Measurements from ENCODE around the gene PGM1.

The PGM1 gene

GRCh38 chr1:63612971-63613370 is 19.8 kb downstream of the PGM1 start:
- Mint-ChIP-seq H3K27ac (no peak overlapping the region), H3K4me3 (no peak overlapping the region), H3K4me1 (peaks cover 4% of the 10 kb centered on the region), H3K27me3 (no peaks in the 10 kb centered on the region), H3K36me3 (ENCODE audit: low read depth) (no peaks in the 10 kb centered on the region), H3K9me3 (no peaks in the 10 kb centered on the region)
- no peak for DNase-seq
- ATAC-seq, result no peak

- no peak overlapping the region for H3K4me3 Mint-ChIP-seq
- DNase-seq (peak; percentile 48), ATAC-seq (no peak)
- no peaks in the 10 kb centered on the region for H3K9me3 Mint-ChIP-seq
- H3K27ac Mint-ChIP-seq, result no peak overlapping the region
- H3K4me1 Mint-ChIP-seq, result no peaks in the 10 kb centered on the region
- H3K36me3 Mint-ChIP-seq (ENCODE audit: low read depth), result no peaks in the 10 kb centered on the region
- no peaks in the 10 kb centered on the region for H3K27me3 Mint-ChIP-seq
These were observed 22.7 kb downstream of the PGM1 start for GRCh38 chr1:63615768-63616420.

- Mint-ChIP-seq H3K27ac (no peak overlapping the region), H3K9me3 (no peaks in the 10 kb centered on the region), H3K4me1 (no peaks in the 10 kb centered on the region), H3K4me3 (no peak overlapping the region), H3K36me3 (ENCODE audit: low read depth) (no peaks in the 10 kb centered on the region), H3K27me3 (no peaks in the 10 kb centered on the region)
- ATAC-seq (no peak), DNase-seq (no peak)
These were observed 24.2 kb downstream of the PGM1 start for GRCh38 chr1:63617450-63617849.

- DNase-seq, result no peak
These were observed 24.8 kb downstream of the PGM1 start for GRCh38 chr1:63618011-63618410.

GRCh38 chr1:63619558-63619957 is 26.3 kb downstream of the PGM1 start:
- H3K27me3 Mint-ChIP-seq, result no peaks in the 10 kb centered on the region
- ATAC-seq (no peak), DNase-seq (no peak)
- no peak overlapping the region for H3K27ac Mint-ChIP-seq
- no peaks in the 10 kb centered on the region for H3K36me3 Mint-ChIP-seq (ENCODE audit: low read depth)
- H3K4me1 Mint-ChIP-seq, result no peaks in the 10 kb centered on the region
- no peak overlapping the region for H3K4me3 Mint-ChIP-seq
- H3K9me3 Mint-ChIP-seq, result no peaks in the 10 kb centered on the region

More at GRCh38 chr1:63618011-63618410, 24.8 kb downstream of the PGM1 start:
- Mint-ChIP-seq H3K4me3 (no peak overlapping the region), H3K9me3 (no peaks in the 10 kb centered on the region), H3K36me3 (ENCODE audit: low read depth) (no peaks in the 10 kb centered on the region), H3K4me1 (no peaks in the 10 kb centered on the region), H3K27me3 (no peaks in the 10 kb centered on the region), H3K27ac (no peak overlapping the region)
- no peak for ATAC-seq

GRCh38 chr1:63620671-63621070 is 27.5 kb downstream of the PGM1 start:
- Mint-ChIP-seq H3K9me3 (no peaks in the 10 kb centered on the region), H3K4me3 (no peak overlapping the region), H3K27me3 (no peaks in the 10 kb centered on the region), H3K36me3 (ENCODE audit: low read depth) (no peaks in the 10 kb centered on the region), H3K4me1 (no peaks in the 10 kb centered on the region), H3K27ac (no peak overlapping the region)
- no peak for DNase-seq
- ATAC-seq, result no peak

GRCh38 chr1:63621075-63621474 is 27.9 kb downstream of the PGM1 start:
- ATAC-seq (no peak), DNase-seq (no peak)
- H3K27me3 Mint-ChIP-seq, result no peaks in the 10 kb centered on the region
- no peak overlapping the region for H3K4me3 Mint-ChIP-seq
- no peaks in the 10 kb centered on the region for H3K9me3 Mint-ChIP-seq
- no peak overlapping the region for H3K27ac Mint-ChIP-seq
- peaks cover under 1% of the 10 kb centered on the region for H3K4me1 Mint-ChIP-seq
- H3K36me3 Mint-ChIP-seq (ENCODE audit: low read depth), result no peaks in the 10 kb centered on the region

GRCh38 chr1:63621698-63622097 is 28.5 kb downstream of the PGM1 start:
- Mint-ChIP-seq H3K27me3 (no peaks in the 10 kb centered on the region), H3K4me1 (peaks cover 3% of the 10 kb centered on the region), H3K4me3 (no peak overlapping the region)

GRCh38 chr1:63622849-63623566 is 29.8 kb downstream of the PGM1 start:
- H3K36me3 Mint-ChIP-seq (ENCODE audit: low read depth), result peaks cover 2% of the 10 kb centered on the region
- DNase-seq (no peak), ATAC-seq (no peak)
- no peak overlapping the region for H3K4me3 Mint-ChIP-seq
- H3K9me3 Mint-ChIP-seq, result no peaks in the 10 kb centered on the region
- H3K27ac Mint-ChIP-seq, result no peak overlapping the region
- no peaks in the 10 kb centered on the region for H3K27me3 Mint-ChIP-seq
- H3K4me1 Mint-ChIP-seq, result peaks cover 3% of the 10 kb centered on the region

More at GRCh38 chr1:63621698-63622097, 28.5 kb downstream of the PGM1 start:
- ATAC-seq (no peak), DNase-seq (no peak)
- H3K36me3 Mint-ChIP-seq (ENCODE audit: low read depth), result no peaks in the 10 kb centered on the region
- H3K27ac Mint-ChIP-seq, result no peak overlapping the region
- H3K9me3 Mint-ChIP-seq, result no peaks in the 10 kb centered on the region

GRCh38 chr1:63623952-63624351 is 30.7 kb downstream of the PGM1 start:
- Mint-ChIP-seq H3K36me3 (ENCODE audit: low read depth) (peaks cover 2% of the 10 kb centered on the region), H3K4me3 (no peak overlapping the region), H3K27me3 (no peaks in the 10 kb centered on the region), H3K27ac (no peak overlapping the region), H3K9me3 (no peaks in the 10 kb centered on the region), H3K4me1 (peaks cover 7% of the 10 kb centered on the region)
- ATAC-seq, result no peak
- DNase-seq, result no peak

- Mint-ChIP-seq H3K36me3 (ENCODE audit: low read depth) (peaks cover 2% of the 10 kb centered on the region), H3K9me3 (no peaks in the 10 kb centered on the region), H3K4me3 (no peak overlapping the region), H3K27me3 (no peaks in the 10 kb centered on the region), H3K4me1 (peaks cover 7% of the 10 kb centered on the region), H3K27ac (no peak overlapping the region)
- ATAC-seq, result no peak
- no peak for DNase-seq
These were observed 31.7 kb downstream of the PGM1 start for GRCh38 chr1:63624911-63625310.

GRCh38 chr1:63626222-63626621 is 33.0 kb downstream of the PGM1 start:
- ATAC-seq (no peak), DNase-seq (no peak)
- Mint-ChIP-seq H3K9me3 (no peaks in the 10 kb centered on the region), H3K27ac (no peak overlapping the region), H3K4me3 (no peak overlapping the region), H3K27me3 (no peaks in the 10 kb centered on the region), H3K4me1 (peaks cover 7% of the 10 kb centered on the region), H3K36me3 (ENCODE audit: low read depth) (peaks cover 11% of the 10 kb centered on the region)

GRCh38 chr1:63628607-63629006 is 35.4 kb downstream of the PGM1 start:
- Mint-ChIP-seq H3K4me3 (no peak overlapping the region), H3K4me1 (peaks cover 10% of the 10 kb centered on the region), H3K27me3 (no peaks in the 10 kb centered on the region), H3K27ac (no peak overlapping the region), H3K9me3 (no peaks in the 10 kb centered on the region), H3K36me3 (ENCODE audit: low read depth) (peaks cover 28% of the 10 kb centered on the region)
- ATAC-seq, result no peak
- DNase-seq, result no peak

- Mint-ChIP-seq H3K9me3 (no peaks in the 10 kb centered on the region), H3K4me3 (no peak overlapping the region), H3K27ac (no peak overlapping the region), H3K36me3 (ENCODE audit: low read depth) (peaks cover 32% of the 10 kb centered on the region), H3K27me3 (no peaks in the 10 kb centered on the region), H3K4me1 (peaks cover 10% of the 10 kb centered on the region)
- ATAC-seq (no peak), DNase-seq (no peak)
These were observed 37.0 kb downstream of the PGM1 start for GRCh38 chr1:63630238-63630637.

GRCh38 chr1:63630666-63631065 is 37.5 kb downstream of the PGM1 start:
- Mint-ChIP-seq H3K27ac (no peak overlapping the region), H3K9me3 (no peaks in the 10 kb centered on the region), H3K36me3 (ENCODE audit: low read depth) (peaks cover 32% of the 10 kb centered on the region), H3K27me3 (no peaks in the 10 kb centered on the region), H3K4me1 (peaks cover 10% of the 10 kb centered on the region), H3K4me3 (no peak overlapping the region)
- DNase-seq (no peak), ATAC-seq (no peak)
